GM12878 (cell line): ENCODE measurements around the gene METTL8. TPM values are rescaled to one million over a fixed set of nuclear protein-coding genes. Genes with fewer than 3 reads are reported as not detected.

Experiments
- ATAC-seq: fragments of 200-7000 bp; cut with Tn5 transposase; 3 replicates; pipeline ENCODE4 v1.9.1; 2020; ENCODE audit warnings: mild to moderate bottlenecking, moderate library complexity
- BruUV-seq: library from RNA; stranded (reverse); fragments of 400-500 nt; replicated peaks from 2 replicates; lab custom pipeline; 2021; lab: Mats Ljungman, UMichigan
- CTCF ChIA-PET: fragments of 300-600 bp; sonication (Branson Sonifier 250); formaldehyde crosslinking; extraction: SDS; loops from one replicate; lab custom pipeline; 2021; ENCODE audit warnings: inconsistent platforms; lab: Yijun Ruan, JAX
- POLR2A ChIA-PET: fragments of 350-600 bp; formaldehyde crosslinking; extraction: SDS; loops from one replicate; lab custom pipeline; 2021; ENCODE audit warnings: inconsistent platforms; lab: Charles Lee
- RAD21 ChIA-PET: fragments of 300-600 bp; sonication (Branson Sonifier 250); formaldehyde crosslinking; loops from one replicate; lab custom pipeline; 2023; ENCODE audit warnings: antibody characterized with exemption; ENCODE audit not compliant: unreplicated experiment; lab: Charles Lee
- SMC1A ChIA-PET: fragments of 300-600 bp; sonication (Branson Sonifier 250); formaldehyde crosslinking; loops from one replicate; lab custom pipeline; 2023; ENCODE audit not compliant: unreplicated experiment, uncharacterized antibody; lab: Charles Lee
- DNase-seq: peaks from one replicate; pipeline ENCODE4 v3.0.0-alpha.2; 2011; ENCODE audit warnings: low read depth, low spot score
- FAIRE-seq: peaks from 3 replicates; lab custom pipeline; 2011; peaks lifted over from hg19 to GRCh38; lab: Jason Lieb, UNC
- H2AFZ ChIP-seq: 2 replicates; pipeline ENCODE4 v1.6.0; 2011; ENCODE audit warnings: low read depth, low read length, control low read depth; ENCODE audit not compliant: control insufficient read depth
- H3K27ac ChIP-seq: 2 replicates; pipeline ENCODE4 v1.5.1; 2011; ENCODE audit warnings: control low read depth; ENCODE audit not compliant: control insufficient read depth, insufficient read depth
- H3K27me3 ChIP-seq, 2 experiments: replicated peaks in 1 of 2; 2 replicates each; pipeline versions ENCODE4 v1.6.0 to v1.6.1; 2011; ENCODE audit warnings: low read length in 1 of 2; ENCODE audit not compliant: control insufficient read depth in 2 of 2, insufficient read depth in 2 of 2
- H3K36me3 ChIP-seq, 2 experiments: 2 replicates each; pipeline ENCODE4 v1.5.1; 2011; ENCODE audit warnings: low read length in 1 of 2; ENCODE audit not compliant: control insufficient read depth in 2 of 2, insufficient read depth in 2 of 2
- H3K4me1 ChIP-seq: 2 replicates; pipeline ENCODE4 v1.6.1; 2011; ENCODE audit warnings: mild to moderate bottlenecking, low read length, moderate library complexity, mixed read lengths; ENCODE audit not compliant: control insufficient read depth, insufficient read depth
- H3K4me2 ChIP-seq: 2 replicates; pipeline ENCODE4 v1.6.0; 2011; ENCODE audit warnings: control low read depth; ENCODE audit not compliant: control insufficient read depth, insufficient read depth
- H3K4me3 ChIP-seq: fragments of 200-600 bp; sonication (generic); 2 replicates; pipeline ENCODE4 v1.5.1; 2016
- H3K79me2 ChIP-seq: 2 replicates; pipeline ENCODE4 v1.6.0; 2011; ENCODE audit warnings: low read length; ENCODE audit not compliant: control insufficient read depth, insufficient read depth
- H3K9ac ChIP-seq: 2 replicates; pipeline ENCODE4 v1.8.0; 2011; ENCODE audit warnings: low read length, control low read depth, mixed read lengths; ENCODE audit not compliant: control insufficient read depth, insufficient read depth
- H3K9me3 ChIP-seq: replicated peaks from 3 replicates; pipeline ENCODE4 v1.5.1; 2011; ENCODE audit warnings: mild to moderate bottlenecking, low read length; ENCODE audit not compliant: control insufficient read depth, insufficient read depth
- H4K20me1 ChIP-seq: 2 replicates; pipeline ENCODE4 v1.6.0; 2011; ENCODE audit not compliant: control insufficient read depth, insufficient read depth
- CEBPB ChIP-seq, 2 experiments: fragments of 150-350 bp in 1 of 2; IDR thresholded peaks; 2 replicates each; pipeline ENCODE4 v1.6.1; 2012 to 2014; ENCODE audit warnings: low read depth in 2 of 2, low read length in 2 of 2, borderline replicate concordance in 1 of 2, inconsistent platforms in 1 of 2
- GABPA ChIP-seq: IDR thresholded peaks from 2 replicates; pipeline ENCODE4 v1.6.1; 2014; ENCODE audit warnings: antibody characterized with exemption, low read depth, mild to moderate bottlenecking, inconsistent platforms
- TCF7 ChIP-seq: IDR thresholded peaks from 2 replicates; pipeline ENCODE4 v1.6.1; 2014; ENCODE audit warnings: antibody characterized with exemption, borderline replicate concordance
- WRNIP1 ChIP-seq: IDR thresholded peaks from 2 replicates; pipeline ENCODE4 v1.6.1; 2011; ENCODE audit warnings: low read depth, low read length, improper control_type of control experiment, borderline replicate concordance
- ZBTB11 ChIP-seq: fragments of 450-650 bp; formaldehyde crosslinking; IDR thresholded peaks from 2 replicates; pipeline ENCODE4 v1.5.0; 2022; ENCODE audit warnings: mild to moderate bottlenecking, missing genetic modification characterization
- WGBS: methylation state at CpG from one replicate; pipeline ENCODE4 v1.1.6; 2016; ENCODE audit warnings: low lambda C conversion rate; ENCODE audit not compliant: insufficient replicate concordance, insufficient coverage; ENCODE audit errors: missing lambda C conversion rate; 5-methylcytosine and 5-hydroxymethylcytosine counted together
- in situ Hi-C: fragments of 300-500 bp; cut with MboI; formaldehyde crosslinking; loops from 9 replicates; pipeline ENCODE4 v1.14.3; 2018; ENCODE audit warnings: mixed read lengths
- intact Hi-C: fragments of 100-400 bp; cut with micrococcal nuclease; formaldehyde crosslinking; loops from one replicate; pipeline ENCODE4 v1.14.2; 2022; ENCODE audit not compliant: unreplicated experiment
- polyA plus RNA-seq, 11 experiments: library from polyadenylated mRNA; depleted of rRNA in 4 of 11; unstranded in 6 of 11; stranded (reverse) in 5 of 11; fragments of >200 nt; fragmentation: Nextera tagmentation in 4 of 11; fragmentation: Illumina TruSeq in 1 of 11; extraction: Ambion mirVana in 4 of 11; extraction: Trizol in 1 of 11; gene quantifications; 1 replicate in 1 of 11; 2 replicates in 10 of 11; pipeline versions ENCODE4 v1.2.1 to v1.2.3, GENCODE V29; 2011 to 2016; ENCODE audit warnings: inconsistent platforms in 2 of 11, missing spikeins in 2 of 11, low read depth in 1 of 11
- total RNA-seq, 4 experiments: library from RNA; depleted of rRNA in 3 of 4; stranded (reverse); fragments of >200 nt in 3 of 4; fragmentation: Illumina TruSeq in 1 of 4; extraction: Trizol in 1 of 4; gene quantifications; 2 replicates each; pipeline versions ENCODE4 v1.2.1 to v1.2.3, GENCODE V29; 2013 to 2021
- TF ChIP-seq, protein P1 (sequence below): IDR thresholded peaks from 2 replicates; pipeline ENCODE4 v1.6.1; 2011; ENCODE audit warnings: mild to moderate bottlenecking, low read depth, low read length, moderate library complexity; ENCODE audit not compliant: insufficient replicate concordance

Gene METTL8
- total and polyA plus RNA-seq, 10 of the 15 experiments (the other 5 are each of a cell fraction or from before 2014, with no cell fraction given) = 30.8 to 96.3 (median 51.5) TPM

DNA sequence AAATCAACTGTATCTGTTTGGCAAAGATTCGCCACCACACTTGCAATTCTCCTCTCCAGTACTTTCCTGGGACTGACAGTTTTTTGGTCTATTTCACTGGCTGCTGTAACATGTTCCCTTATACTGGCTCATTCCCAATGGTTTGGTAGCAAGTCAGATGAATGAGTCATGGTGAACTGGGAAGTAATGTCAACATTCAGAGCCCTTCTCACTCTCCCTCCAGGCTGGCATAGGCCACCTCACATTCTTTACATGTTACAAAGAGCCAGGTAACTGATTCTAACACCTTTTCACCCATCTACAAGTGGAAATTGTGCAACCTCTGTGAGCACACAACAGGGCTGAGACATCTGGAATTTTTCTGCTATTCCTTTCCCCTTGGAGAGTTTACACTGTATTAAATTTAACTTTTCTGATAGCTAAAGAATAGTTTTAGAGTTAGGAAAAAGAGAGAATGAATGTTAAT lies 161.8 kb downstream of the METTL8 start (continued):
- TF ChIP-seq, protein P1, sequence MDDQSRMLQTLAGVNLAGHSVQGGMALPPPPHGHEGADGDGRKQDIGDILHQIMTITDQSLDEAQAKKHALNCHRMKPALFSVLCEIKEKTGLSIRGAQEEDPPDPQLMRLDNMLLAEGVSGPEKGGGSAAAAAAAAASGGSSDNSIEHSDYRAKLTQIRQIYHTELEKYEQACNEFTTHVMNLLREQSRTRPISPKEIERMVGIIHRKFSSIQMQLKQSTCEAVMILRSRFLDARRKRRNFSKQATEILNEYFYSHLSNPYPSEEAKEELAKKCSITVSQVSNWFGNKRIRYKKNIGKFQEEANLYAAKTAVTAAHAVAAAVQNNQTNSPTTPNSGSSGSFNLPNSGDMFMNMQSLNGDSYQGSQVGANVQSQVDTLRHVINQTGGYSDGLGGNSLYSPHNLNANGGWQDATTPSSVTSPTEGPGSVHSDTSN = no peak

DNA sequence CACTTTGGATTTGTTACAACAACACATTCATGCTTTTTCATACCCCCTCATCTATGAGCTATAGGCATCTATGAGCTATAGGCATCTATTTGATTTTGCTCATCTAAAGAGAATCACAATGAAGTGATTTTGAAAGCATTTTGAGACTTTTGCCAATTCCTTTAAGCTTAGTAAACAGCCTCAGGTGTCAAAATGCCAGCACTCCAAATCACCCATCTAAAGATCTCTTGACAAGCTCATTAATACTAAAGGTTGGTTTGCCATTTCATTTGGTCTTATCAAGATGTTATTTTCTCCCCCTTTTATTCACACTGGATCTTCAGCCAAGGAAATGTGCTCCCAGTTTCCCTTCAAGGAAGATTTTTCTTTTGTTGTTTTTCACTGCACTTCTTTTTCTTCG lies 162.4 kb downstream of the METTL8 start:
- no peak for DNase-seq
- ChIA-PET SMC1A (interaction anchor here (0.6 to 1.8 kb wide), 7 partner anchors 12 to 283 kb away, joined by 3 to 5 read pairs (median 3); no protein-coding TSS in a partner anchor), POLR2A (interaction anchor here (1.6 kb wide), 1 partner anchor 9 kb away, joined by 8 read pairs; no protein-coding TSS in a partner anchor), CTCF (interaction anchor here (1.5 kb wide), 1 partner anchor 145 kb away, joined by 3 read pairs; no protein-coding TSS in a partner anchor), RAD21 (no interaction called here)
- no peak for TF ChIP-seq ZBTB11 (CRISPR knock-in tag)
- no peak for TF ChIP-seq CEBPB (IDR thresholded peaks at IDR 0.05; ENCODE audit: borderline replicate concordance in 1 of 2, low read depth in 2 of 2, low read length in 2 of 2)
- no peak for TF ChIP-seq GABPA
- TF ChIP-seq TCF7 = no peak
- no peak for TF ChIP-seq WRNIP1
- no peak overlapping the region for H3K4me2 ChIP-seq
- no peaks in the 10 kb centered on the region for H4K20me1 ChIP-seq
- H3K36me3 ChIP-seq = no peaks in the 10 kb centered on the region
- intact Hi-C loops (no loop called here), in situ Hi-C loops (no loop called here)
- H3K9ac ChIP-seq = no peak overlapping the region
- H3K79me2 ChIP-seq = no peaks in the 10 kb centered on the region
- H3K9me3 ChIP-seq = no peaks in the 10 kb centered on the region; the same call in 2 of the 3 replicates
- no peak overlapping the region for H3K27ac ChIP-seq
- H3K27me3 ChIP-seq = no peaks in the 10 kb centered on the region
- H3K4me1 ChIP-seq = peaks cover 1% of the 10 kb centered on the region
- H3K4me3 ChIP-seq = no peak overlapping the region
- no peak for FAIRE-seq
- H2AFZ ChIP-seq = no peak overlapping the region
- WGBS = 81% methylated on average over 1 of the region's 1 CpG
- ATAC-seq = no peak
- BruUV-seq = no TSS peak
